ENCODE results near the gene IL37.
"Not testable (repeated sequence)": the region's sequence is repeated elsewhere in the genome, so short reads cannot be mapped to it uniquely, and the experiment has no call there.

IL37 gene

GRCh38 chr2:112891385-112891831 is 19.6 kb upstream of the IL37 start:
- DNase-seq: no peak

DNA sequence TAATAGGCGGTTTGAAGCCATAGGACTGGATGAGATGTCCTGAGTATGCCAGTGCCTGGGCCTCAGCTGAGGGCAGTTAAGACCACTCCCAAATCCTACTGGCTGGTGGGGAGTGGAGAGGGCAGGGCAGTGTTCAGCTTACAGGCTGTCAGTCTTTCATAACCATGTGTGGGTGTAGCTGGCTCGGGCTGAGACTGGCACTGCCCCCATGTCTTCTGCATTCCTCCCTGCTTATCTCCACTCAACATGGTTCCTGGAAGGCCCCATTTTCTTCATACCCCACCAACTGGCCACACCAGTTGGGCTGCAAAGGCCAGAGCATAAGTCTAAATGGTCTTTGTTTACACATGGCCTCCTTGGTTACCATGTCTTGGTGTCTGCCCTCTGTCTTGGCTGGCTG is 17.2 kb upstream of the IL37 start:
- DNase-seq: no peak

DNA sequence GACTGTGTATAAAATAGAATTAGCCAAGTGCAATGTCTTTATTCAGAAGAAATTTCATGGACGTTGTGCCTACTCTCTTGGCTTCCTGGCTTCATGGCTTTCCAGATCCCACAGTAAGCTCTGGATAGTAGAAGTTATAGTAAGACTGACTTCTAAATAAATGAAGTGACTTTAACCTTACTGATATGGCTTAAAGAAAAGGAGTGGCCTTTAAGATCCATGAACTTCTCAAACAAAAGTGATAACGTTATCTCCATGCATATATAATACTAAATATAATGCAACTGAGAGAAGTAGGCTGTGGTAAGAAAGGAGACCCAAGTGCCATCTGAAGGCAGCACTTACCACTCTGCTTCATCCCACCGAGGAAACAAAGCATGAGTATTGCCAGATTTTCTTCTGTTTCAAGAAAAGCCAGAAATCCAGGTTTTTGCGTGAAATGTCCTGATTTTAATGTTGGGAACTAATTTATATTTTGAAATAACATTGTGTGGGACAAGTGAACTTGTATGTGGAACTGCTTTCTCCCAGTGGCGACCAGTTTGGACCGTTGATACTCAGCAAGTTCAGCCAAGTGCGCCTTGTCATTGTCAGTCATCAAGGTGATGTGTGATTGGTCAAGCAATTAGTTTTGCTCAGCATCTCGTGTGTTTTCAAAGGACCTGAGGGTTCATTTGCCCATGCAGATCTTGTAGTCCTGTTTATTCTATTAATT is 13.9 kb upstream of the IL37 start:
- DNase-seq: no peak

GRCh38 chr2:112897624-112897978 is 13.4 kb upstream of the IL37 start:
- DNase-seq: no peak

DNA sequence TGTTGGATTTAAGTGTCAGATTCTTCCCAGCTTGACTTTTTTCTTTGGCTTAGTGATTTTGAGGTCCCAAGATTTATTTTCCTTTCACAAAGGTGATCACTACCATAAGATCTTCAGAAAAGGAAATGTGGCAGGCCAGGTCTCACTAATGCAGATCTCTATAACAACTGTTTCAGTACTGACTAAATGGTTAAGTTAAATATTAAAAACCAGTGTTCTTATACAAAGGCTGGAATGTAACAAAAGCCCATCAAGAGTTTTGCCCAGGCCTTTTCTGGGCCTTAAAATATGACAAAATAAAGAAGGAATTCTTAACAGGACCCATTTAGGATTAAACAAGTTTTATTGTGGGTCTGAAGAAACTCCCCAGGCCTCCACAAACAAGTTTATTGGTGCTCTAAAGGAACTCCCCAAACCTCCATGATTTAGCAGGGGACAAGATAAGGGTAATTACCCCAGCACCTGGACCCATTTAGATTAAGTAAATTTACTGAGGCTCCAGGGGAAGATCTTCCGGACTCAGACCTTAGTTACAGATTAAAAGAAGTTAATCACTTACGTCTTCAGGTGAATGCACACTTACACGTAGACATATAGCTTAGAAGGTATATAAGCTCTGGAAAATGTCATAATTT is 9.4 kb upstream of the IL37 start:
- DNase-seq: not testable (repeated sequence)

DNA sequence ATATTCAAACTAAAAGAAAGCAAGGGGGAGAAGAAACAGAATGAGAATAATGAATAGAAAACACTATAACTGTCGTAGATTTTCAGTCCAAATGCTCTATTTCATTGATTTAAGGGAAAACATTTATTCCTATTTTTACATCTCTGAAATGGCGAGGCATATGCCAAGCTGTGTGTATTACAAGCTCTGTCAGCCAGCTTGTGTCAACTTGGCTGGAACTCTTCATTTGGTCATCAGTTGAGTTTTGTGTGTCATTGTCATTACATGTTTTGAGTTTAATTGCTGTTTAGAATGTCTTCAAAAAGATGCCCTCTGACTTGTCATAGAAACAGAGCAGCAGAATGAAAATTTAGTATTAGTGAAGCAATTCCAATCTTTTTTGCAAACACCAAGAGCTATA is 8.1 kb upstream of the IL37 start:
- no peak for DNase-seq

- DNase-seq: no peak
Observed at GRCh38 chr2:112904883-112905282, 6.1 kb upstream of the IL37 start.

- no peak for DNase-seq
Observed at GRCh38 chr2:112906276-112906675, 4.7 kb upstream of the IL37 start.

DNA sequence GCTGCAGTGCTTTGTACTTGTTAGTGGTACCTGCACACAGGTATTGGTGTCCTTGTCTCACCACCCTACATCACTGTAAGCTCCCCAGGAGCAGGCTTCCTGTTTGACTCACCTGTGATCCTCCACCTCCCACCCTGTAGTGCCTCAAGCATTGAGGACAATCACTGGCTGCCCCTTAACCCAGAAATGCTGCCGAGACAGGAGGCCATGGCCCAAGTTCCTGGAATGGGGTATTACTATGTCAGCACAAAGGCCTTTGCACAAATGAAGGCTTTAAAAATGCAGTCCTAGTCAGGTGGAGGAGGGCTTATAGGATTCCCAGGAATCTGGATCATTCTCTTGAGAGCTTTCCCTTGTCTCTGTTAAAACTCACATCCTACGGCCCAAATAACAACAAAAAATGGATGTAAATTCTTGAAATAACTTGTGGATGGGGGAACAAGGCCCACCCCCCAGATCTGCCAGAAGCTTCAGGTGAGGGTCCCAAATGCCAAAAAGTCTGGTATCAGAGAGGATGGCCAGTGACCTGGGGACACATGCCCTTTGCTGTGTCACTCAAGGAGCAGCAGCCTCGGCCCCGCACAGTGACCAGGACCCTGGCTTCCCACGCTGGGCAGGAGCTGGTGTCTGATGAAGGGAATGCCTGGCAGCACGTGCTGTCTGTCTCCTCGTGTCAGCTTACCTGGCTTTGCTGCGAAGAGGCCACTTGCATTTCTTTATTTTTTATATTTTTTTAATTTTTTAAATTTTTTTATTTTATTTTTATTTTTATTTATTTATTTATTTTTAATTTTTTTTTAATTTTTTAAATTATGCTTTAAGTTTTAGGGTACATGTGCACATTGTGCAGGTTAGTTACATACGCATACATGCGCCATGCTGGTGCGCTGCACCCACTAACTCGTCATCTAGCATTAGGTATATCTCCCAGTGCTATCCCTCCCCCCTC is 3.7 kb upstream of the IL37 start:
- no peak for DNase-seq

DNA sequence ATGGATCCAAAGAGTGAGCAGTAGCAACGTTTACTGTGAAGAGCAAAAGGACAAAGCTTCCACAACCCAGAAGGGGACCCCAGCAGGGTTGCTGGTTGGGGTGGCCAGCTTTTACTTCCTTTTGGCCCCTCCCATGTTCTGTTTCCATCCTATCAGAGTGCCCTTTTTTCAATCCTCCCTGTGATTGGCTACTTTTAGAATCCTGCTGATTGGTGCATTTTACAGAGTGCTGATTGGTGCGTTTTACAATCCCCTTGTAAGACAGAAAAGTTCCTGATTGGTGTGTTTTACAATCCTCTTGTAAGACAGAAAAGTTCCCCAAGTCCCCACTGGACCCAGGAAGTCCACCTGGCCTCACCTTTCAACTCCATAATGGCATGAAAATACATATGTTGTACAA is 2.4 kb upstream of the IL37 start:
- DNase-seq: not testable (repeated sequence)

DNA sequence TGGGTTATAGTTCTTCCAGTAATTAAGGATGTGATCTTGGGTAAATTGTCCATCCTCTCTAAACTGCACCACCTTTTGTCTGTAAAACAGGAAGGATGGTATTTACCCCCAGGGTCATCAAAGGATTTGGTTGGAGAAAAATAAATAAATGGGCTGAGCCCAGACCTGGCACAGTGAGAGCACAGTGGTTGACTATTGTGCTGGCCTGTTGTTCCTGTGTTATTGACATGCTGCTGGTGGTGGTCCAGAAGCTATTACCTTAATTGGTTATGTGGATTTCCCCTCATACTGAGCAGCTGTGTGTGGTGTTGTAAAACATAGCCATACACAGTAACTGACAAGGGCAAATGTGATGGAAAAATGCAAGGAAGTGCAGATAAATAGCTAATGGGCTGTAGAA is 746 bp upstream of the IL37 start:
- no peak for DNase-seq

DNA sequence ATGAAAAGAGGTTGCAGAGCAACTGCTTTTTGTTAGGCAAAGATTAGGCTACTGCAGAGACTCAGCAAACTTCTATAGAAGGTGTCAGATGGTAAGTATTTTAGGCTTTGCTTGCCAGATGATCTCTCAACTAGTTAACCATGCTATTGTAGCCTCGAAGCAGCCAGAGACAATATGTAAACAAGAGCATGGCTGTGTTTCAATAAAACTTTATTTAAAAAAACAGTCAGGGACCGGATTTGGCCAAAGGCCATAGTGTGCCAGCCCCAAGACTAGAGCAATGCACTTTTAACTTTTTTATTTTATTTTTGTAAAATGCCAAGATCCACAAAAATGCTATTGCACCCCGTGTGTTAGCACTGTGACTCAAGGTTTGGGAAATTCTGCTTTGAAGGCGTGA is 1.4 kb downstream of the IL37 start:
- no peak for DNase-seq

GRCh38 chr2:112915300-112916144 is 4.6 kb downstream of the IL37 start:
- DNase-seq: no peak

- DNase-seq: peak; percentile 8
Observed at GRCh38 chr2:112916145-112916571, 5.2 kb downstream of the IL37 start.

- DNase-seq: no peak
Observed at GRCh38 chr2:112916625-112917247, 5.8 kb downstream of the IL37 start.

DNA sequence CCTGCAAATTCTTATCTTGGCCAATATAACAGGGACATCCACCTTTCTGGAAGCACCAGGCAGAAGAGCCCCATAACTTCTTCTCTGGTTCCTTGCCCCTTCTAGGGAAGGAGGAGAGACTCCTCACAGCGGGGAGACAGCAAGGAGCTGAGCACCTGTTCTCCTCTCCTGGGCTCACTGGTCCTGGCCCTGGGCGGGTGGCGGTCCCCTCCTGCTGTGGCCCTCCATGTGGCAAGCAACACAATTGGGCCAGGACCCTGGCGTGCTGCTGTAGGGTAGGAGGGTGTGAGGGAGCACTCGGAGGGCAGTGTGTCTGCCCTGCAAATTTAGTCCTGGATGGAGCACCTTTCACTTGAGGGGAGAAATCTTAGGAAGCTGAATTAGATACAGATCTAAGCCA is 6.9 kb downstream of the IL37 start:
- DNase-seq: no peak

DNA sequence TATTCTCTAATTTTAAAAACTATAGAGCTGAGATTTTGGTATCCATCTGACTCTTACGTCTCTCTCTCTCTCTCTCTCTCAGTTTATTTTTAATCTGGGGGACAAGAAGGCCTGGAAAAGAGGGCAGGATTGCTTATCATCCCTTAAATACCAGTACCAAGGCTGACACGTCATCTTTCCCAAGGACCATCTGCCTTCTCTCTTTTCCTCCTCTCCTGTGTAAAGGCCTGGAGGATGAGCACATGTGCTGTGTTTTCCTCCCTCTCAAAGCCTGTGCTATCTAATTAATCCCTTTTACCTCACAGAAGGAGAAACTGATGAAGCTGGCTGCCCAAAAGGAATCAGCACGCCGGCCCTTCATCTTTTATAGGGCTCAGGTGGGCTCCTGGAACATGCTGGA is 7.3 kb downstream of the IL37 start:
- DNase-seq: no peak

GRCh38 chr2:112919086-112919485 is 8.1 kb downstream of the IL37 start:
- DNase-seq: no peak

DNA sequence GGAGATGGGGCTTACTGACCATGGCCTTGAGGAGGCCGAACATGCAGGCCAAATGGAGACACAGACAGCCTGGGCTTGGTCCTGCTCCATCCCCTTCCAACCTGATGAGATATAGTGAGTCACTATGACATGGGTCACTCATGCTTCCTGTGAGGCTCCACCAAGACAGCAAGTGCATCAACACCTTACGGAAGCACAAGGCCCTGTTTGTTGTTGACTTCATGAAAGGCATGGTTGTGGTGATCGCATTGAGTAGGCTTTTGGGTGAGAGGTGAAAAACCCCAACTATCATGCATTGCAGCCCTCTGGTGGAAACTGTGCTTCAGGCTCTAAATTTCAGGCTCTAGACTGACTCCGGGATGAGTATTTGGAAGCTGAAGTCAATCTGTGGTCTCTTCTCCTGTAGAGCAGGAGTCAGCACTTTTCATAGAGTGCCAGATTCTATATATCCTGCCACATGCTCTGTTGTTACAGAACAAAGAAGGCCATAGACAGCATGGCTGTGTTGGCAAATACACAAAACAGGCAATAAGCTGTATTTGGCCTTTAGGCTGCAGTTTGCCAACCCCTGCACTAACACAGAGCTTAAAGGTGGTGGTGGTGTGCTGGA is 10.1 kb downstream of the IL37 start:
- DNase-seq: peak; percentile 42

GRCh38 chr2:112921982-112922381 is 11.0 kb downstream of the IL37 start:
- DNase-seq: no peak

DNA sequence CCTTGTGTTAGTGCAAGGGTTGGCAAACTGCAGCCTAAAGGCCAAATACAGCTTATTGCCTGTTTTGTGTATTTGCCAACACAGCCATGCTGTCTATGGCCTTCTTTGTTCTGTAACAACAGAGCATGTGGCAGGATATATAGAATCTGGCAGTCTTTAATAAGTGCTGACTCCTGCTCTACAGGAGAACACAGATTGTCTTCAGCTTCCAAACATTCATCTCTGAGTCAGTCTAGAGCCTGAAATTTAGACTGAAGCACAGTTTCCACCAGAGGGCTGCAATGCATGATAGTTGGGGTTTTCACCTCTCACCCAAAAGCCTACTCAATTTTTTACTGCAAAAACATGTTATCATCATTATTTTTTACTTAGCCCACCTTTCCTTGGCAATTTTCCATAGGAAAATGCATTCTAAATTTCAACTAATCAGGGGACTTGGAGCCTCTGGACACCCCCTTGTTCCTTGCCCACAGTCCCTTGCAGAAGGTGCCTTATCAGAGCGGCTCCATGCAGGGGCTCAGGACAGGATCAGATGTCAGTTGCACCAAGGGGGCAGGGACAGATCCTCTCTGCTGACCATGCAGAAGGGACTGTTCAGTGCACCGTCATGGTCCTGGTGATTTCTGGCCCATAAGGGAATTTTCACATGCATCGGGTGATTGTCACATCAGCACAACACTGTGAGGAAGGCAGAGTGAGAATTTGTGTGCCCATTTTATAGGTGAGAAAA is 12.4 kb downstream of the IL37 start:
- DNase-seq: no peak

All from CD4-positive, alpha-beta T cell treated with Interleukin-12 subunit alpha and Interleukin-12 subunit beta, for 1 hour (primary cell).